ENCODE data around the gene BHLHE40. TPM values are rescaled to one million over a fixed set of nuclear protein-coding genes. Genes with fewer than 3 reads are reported as not detected.

Gene BHLHE40
- total and polyA plus RNA-seq, 2 of the 8 experiments (the other 6 are each of a cell fraction or from before 2014, with no cell fraction given), result 1.5 to 2.2 TPM

DNA sequence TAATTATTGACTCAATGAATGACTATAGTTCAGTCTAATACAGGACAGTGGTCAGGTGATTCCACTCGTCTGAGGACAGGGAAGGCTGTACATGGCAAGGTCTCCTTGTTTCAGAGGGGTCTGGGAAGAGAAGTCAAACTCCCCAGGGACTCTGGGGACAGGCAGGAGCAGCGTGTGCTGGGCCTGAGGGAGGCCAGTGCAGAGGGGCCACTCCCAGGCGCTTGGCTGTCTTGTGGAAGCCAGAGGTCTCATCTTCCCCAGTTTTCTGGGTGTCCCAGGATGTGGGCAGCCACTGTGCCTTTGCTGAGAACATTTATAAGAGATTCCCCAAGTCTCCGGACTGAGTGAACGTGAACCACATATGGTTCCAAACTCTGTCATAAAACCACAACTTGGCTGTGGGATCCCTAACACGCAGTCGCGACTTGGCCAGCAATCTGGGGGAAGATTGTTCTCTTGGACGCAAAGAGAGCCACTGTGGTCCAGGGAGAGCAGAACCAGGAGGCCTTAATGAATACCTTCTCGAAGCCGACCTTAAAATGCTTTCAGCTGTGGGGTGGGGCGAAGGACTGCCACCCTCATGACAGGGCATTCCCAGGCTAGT, 30.4 kb downstream of the BHLHE40 start (continued):
- TF ChIP-seq TAF7 (optimal IDR thresholded peaks at IDR 0.05; ENCODE audit: borderline replicate concordance, low read depth, low read length) (no peak), TBP (IDR thresholded peaks at IDR 0.05; ENCODE audit: low read depth, low read length) (no peak), HDAC2 (IDR thresholded peaks at IDR 0.05; ENCODE audit: borderline replicate concordance in 1 of 2, low read depth in 2 of 2, low read length in 2 of 2) (no peak), SIN3A (conservative IDR thresholded peaks at IDR 0.05 in 1 of 2, IDR thresholded peaks at IDR 0.05 in 1 of 2; ENCODE audit: low read depth in 1 of 2, low read length in 2 of 2) (no peak), ASH2L (IDR thresholded peaks at IDR 0.05; ENCODE audit: low read length) (no peak)
- TF ChIP-seq, protein P1, sequence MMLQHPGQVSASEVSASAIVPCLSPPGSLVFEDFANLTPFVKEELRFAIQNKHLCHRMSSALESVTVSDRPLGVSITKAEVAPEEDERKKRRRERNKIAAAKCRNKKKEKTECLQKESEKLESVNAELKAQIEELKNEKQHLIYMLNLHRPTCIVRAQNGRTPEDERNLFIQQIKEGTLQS (IDR thresholded peaks at IDR 0.05; ENCODE audit: insufficient read depth, low read depth, low read length), result no peak
- TF ChIP-seq, protein P2, sequence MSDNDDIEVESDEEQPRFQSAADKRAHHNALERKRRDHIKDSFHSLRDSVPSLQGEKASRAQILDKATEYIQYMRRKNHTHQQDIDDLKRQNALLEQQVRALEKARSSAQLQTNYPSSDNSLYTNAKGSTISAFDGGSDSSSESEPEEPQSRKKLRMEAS (IDR thresholded peaks at IDR 0.05), result no peak
